SK-N-MC (cell line): ENCODE measurements around the gene SPATA6.
"Not testable (repeated sequence)": the region's sequence is repeated elsewhere in the genome, so short reads cannot be mapped to it uniquely, and the experiment has no call there.

Experiments
- DNase-seq: peaks from one replicate; pipeline ENCODE4 v3.0.0-alpha.2; 2011; ENCODE audit warnings: low read depth, low spot score
- H3K27ac ChIP-seq: fragments of 200-600 bp; sonication (generic); 2 replicates; pipeline ENCODE4 v1.5.1; 2016; ENCODE audit warnings: mixed run types
- H3K36me3 ChIP-seq: fragments of 200-600 bp; sonication (generic); 2 replicates; pipeline ENCODE4 v1.6.1; 2017; ENCODE audit warnings: antibody characterized with exemption, low read length, mixed read lengths; ENCODE audit not compliant: insufficient read depth
- H3K4me3 ChIP-seq: fragments of 200-600 bp; sonication (generic); 2 replicates; pipeline ENCODE4 v1.5.1; 2016
- H3K9ac ChIP-seq: fragments of 200-600 bp; sonication (generic); 2 replicates; pipeline ENCODE4 v1.8.0; 2017; ENCODE audit warnings: mixed run types, mixed read lengths; ENCODE audit not compliant: insufficient read length
- H3K9me3 ChIP-seq: fragments of 200-600 bp; sonication (generic); 2 replicates; pipeline ENCODE4 v1.6.1; 2017; ENCODE audit warnings: low read depth, mild to moderate bottlenecking, antibody characterized with exemption, low read length, moderate library complexity, mixed read lengths
- EZH2 ChIP-seq: fragments of 200-600 bp; sonication (generic); IDR thresholded peaks from one replicate; pipeline ENCODE4 v1.6.1; 2017; ENCODE audit warnings: antibody characterized with exemption
- FOXP2 ChIP-seq: optimal IDR thresholded peaks from 2 replicates; pipeline ENCODE3; 2011; ENCODE audit warnings: mild to moderate bottlenecking, moderate library complexity; ENCODE audit not compliant: insufficient read depth; ENCODE audit errors: extremely low read length, control extremely low read depth
- POLR2AphosphoS5 ChIP-seq: IDR thresholded peaks from 2 replicates; pipeline ENCODE4 v1.6.1; 2012; ENCODE audit warnings: mild to moderate bottlenecking, low read depth, low read length, borderline replicate concordance

Gene SPATA6

DNA sequence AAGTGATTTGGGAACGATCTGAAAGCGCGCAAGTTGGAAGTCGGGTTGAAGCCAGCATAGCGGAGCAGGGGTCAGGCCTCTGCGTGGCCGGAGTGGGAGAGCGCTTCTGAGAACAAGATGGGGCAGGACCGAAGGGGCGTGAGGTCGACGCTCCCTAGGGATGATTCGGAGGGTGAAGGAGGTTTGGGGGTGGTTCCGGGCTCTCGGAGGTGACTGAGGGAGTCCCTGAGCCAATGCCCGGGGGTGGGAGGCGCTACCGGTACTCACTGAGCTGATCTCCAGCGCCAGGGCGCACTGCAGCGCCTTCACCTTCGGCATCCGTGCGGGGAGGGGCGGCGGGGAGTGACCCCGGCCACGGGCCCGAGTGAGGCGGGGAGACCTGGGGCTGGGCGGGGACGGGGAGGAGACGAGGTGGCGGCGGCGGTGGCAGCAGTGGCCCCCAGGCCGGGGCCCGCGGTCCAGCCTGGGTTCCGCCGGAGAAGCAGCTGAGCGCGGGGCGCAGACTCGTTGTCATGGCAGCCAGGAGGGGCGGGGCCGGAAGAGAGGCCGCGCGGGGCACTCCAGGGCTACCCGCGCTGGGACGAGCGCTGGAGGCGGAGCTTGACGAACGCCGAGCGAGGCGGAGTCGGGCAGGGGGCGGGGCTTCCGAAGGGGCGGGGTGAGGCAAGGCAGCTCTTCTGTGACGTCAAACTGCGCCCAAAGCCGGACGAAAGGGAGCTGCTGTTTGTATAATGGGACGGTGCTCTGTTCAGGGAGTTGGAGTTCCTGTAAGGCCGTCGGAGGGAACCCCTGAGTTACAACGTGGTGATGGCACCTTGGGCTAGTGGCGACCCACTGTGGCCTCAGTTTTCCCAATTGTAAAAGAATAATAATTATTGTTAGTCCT, at the start of gene SPATA6:
SPATA6 (minus strand) TSS at position 514 of the 886 bp plus-strand sequence; CDS start at position 318, 196 bp downstream.
- Histone ChIP-seq H3K4me3 (peak within 1 kb of the TSS; percentile 94), H3K9me3 (no peaks in the 10 kb centered on the region), H3K9ac (peak within 1 kb of the TSS; percentile 71), H3K36me3 (no peaks in the 10 kb centered on the region), H3K27ac (no peak within 1 kb of the TSS)
- TF ChIP-seq EZH2 (no peak), POLR2AphosphoS5 (peak; percentile 90), FOXP2 (peak; percentile 50)
- peak; percentile 58 for DNase-seq

DNA sequence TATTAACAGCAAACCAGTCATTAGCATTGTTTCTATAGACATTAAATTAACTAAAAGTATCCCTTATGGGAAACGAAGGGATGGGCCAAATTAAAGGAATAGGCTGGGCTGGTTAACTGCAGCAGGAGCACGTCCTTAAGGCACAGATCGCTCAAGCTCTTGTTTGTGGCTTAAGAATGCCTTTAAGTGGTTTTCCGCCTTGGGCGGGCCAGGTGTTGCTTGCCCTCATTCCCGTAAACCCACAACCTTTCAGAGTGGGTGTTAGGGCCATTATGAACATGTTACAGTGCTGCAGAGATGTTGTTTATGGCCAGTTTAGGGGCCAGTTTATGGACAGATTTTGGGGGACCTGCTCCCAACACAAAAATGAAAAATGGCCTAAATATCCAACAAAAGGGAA, 47.9 kb upstream of the SPATA6 start:
- not testable (repeated sequence) for H3K4me3 ChIP-seq, H3K9me3 ChIP-seq, H3K9ac ChIP-seq, H3K27ac ChIP-seq, H3K36me3 ChIP-seq, DNase-seq

DNA sequence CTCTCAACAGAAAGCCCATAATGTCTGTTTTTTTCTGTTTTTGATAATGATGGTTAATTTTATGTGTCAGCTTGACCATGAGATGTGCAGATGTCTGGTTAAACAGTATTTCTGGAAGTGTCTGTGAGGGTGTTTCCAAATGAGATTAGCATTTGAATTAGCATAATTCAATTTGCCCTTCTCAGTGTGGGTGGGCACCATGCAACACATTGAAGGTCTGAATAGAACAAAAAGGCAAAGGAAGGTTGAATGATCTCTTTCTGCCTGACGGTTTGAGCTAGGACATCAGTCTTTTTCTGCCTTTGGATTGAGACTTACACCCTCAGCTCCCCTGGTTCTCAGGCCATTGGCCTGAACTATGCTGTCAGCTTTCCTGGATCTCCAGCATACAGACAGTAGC, 34.9 kb upstream of the SPATA6 start:
- Histone ChIP-seq H3K4me3 (no peak overlapping the region), H3K9ac (no peak overlapping the region), H3K27ac (no peak overlapping the region), H3K9me3 (no peaks in the 10 kb centered on the region), H3K36me3 (no peaks in the 10 kb centered on the region)
- no peak for TF ChIP-seq FOXP2
- no peak for TF ChIP-seq EZH2
- no peak for TF ChIP-seq POLR2AphosphoS5
- no peak for DNase-seq

DNA sequence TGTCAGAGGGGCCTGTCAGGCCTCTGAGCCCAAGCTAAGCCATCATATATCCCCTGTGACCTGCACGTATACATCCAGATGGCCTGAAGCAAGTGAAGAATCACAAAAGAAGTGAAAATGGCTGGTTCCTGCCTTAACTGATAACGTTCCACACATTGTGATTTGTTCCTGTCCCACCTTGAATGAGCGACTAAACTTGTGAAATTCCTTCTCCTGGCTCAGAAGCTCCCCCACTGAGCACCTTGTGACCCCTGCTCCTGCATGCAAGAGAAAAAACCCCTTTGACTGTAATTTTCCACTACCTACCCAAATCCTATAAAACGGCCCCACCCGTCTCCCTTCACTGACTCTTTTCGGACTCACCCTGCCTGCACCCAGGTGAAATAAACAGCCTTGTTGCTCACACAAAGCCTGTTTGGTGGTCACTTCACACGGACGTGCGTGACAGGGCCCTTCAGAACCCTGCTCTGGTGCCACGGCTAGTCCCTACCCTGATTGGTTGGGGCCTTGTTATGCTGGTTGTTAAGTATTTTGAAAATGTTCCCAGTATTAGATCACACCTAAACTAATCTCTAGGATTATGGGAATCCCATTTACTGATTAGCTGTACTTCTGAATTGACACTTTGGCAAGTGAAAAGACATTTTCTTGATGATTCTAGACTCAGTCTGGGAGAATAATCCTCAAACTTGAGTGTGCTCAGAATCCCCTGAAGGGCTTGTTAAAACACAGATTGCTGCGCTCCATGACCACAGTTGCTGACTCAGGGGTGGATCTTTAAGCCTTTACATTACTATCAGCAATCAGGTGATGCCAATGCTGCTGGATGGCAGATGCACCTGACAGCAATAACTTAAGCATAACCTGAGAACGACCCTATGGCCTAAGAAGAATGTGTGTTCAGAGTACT, 28.8 kb upstream of the SPATA6 start:
- Histone ChIP-seq H3K9ac (no peak overlapping the region), H3K36me3 (no peaks in the 10 kb centered on the region), H3K27ac (no peak overlapping the region), H3K4me3 (no peak overlapping the region), H3K9me3 (no peaks in the 10 kb centered on the region)
- TF ChIP-seq EZH2 (no peak), FOXP2 (no peak), POLR2AphosphoS5 (no peak)
- DNase-seq: no peak

DNA sequence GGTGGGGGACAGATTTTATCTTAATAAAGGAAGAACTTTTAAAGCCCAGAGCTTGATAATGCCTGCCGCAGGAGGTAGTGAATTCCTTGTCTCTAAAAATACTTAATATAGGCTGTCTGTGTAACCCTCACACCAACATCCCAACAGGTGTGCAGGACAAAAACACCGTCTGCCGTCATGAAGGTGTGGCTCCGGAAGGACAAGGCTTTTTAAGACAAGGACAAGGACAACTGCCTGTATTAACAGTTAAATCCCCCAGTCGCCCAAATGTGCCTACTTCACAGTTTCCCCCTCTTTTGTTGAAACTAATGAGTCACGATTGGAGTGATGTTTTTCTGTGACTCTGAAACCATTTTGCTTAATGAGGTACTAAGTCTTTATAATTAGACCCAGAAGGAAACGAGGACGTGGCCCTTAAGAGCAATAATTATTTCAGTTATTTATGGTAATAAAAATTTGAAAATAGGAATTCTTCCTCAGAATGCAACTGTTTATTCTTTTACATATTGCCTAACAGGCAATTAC, 27.3 kb upstream of the SPATA6 start:
- TF ChIP-seq POLR2AphosphoS5: no peak
- TF ChIP-seq FOXP2: no peak
- TF ChIP-seq EZH2: no peak
- no peak overlapping the region for H3K27ac ChIP-seq
- H3K9me3 ChIP-seq: no peaks in the 10 kb centered on the region
- no peaks in the 10 kb centered on the region for H3K36me3 ChIP-seq
- H3K9ac ChIP-seq: no peak overlapping the region
- no peak for DNase-seq
- H3K4me3 ChIP-seq: no peak overlapping the region

DNA sequence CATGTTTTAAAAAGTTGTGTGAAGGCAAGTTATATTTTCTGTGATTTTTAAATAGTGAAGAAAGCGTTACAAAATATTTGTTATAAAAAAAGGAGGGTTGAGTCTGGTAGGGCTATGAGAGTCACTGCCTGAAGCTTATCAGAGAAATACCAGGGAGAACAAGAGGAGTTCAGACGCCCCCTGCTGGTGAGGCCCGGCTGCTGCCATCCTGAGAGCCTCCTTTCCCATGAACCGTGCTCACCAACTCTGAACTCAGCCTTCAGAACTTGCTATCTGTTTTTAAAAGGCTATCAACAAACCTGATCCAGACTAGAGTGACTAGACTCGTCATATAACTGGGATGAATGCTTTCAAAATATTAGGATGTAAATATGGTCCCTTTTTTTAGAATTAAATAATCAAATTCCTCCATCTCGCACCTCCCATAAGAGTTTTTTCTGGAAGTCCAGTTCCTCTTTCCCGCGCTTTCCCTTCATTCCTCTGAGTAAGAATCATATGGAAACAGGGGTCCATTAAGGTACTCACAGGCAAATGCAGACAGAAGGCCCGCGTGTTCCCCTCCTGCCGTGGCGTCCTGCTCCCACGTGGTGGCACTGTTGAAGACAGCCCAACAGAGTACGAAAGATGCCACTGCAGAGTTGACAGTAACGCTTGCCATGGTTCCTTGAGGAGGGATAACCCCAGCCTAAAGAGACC, 26.2 kb upstream of the SPATA6 start:
- TF ChIP-seq FOXP2 (no peak), POLR2AphosphoS5 (no peak), EZH2 (no peak)
- DNase-seq: no peak
- Histone ChIP-seq H3K9me3 (no peaks in the 10 kb centered on the region), H3K4me3 (no peak overlapping the region), H3K9ac (peak overlapping the region; percentile 17), H3K27ac (no peak overlapping the region), H3K36me3 (no peaks in the 10 kb centered on the region)

DNA sequence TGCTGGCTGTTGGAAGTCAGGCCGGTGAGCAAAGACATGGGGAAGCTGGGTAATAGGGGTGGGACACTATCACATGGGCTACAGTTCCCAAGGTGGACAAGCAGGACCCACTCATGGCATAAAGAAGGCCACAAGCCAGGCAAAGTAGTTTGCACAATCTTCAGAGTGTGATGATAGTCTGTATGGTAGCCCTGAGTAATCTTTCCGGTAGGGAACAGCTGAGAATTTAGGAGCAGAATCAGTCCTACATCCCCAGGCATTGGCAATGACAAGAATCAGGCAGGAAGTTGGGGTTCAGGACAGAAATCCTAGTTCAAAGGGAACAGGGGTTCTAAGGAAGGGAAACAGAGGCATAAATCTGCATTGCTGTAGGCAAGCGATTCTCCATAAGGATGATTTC, 23.9 kb upstream of the SPATA6 start:
- H3K27ac ChIP-seq: no peak overlapping the region
- no peaks in the 10 kb centered on the region for H3K36me3 ChIP-seq
- H3K9me3 ChIP-seq: no peaks in the 10 kb centered on the region
- TF ChIP-seq FOXP2 (no peak), POLR2AphosphoS5 (no peak), EZH2 (no peak)
- no peak overlapping the region for H3K9ac ChIP-seq
- no peak overlapping the region for H3K4me3 ChIP-seq
- DNase-seq: no peak

DNA sequence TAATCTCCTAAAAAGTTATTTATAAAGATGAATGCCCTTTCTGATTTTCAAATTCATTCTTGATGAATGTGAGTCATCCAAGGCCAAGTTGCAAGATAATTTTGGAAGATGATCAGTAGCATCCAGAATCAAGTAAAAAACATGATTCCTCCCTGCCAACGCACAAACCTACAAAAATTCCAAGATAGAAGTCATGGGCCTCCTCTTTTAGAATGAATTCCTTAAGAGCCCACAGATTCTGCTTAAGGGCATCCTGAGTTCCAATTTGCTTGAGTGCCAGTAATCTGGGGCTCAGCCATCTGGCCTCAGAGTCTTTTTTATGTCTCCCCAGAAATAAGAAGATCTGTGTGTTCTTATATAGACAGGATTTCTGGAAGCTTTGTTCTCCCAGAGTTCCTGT, 23.2 kb upstream of the SPATA6 start:
- no peak for DNase-seq
- H3K4me3 ChIP-seq: no peak overlapping the region
- no peak for TF ChIP-seq FOXP2
- no peak for TF ChIP-seq EZH2
- no peak for TF ChIP-seq POLR2AphosphoS5
- H3K27ac ChIP-seq: peak overlapping the region; percentile 85; the same call in 1 of the 2 replicates
- no peak overlapping the region for H3K9ac ChIP-seq
- no peaks in the 10 kb centered on the region for H3K36me3 ChIP-seq
- H3K9me3 ChIP-seq: no peaks in the 10 kb centered on the region
